ENCODE measurements around the gene CBX8. TPM values are rescaled to one million over a fixed set of nuclear protein-coding genes. Genes with fewer than 3 reads are reported as not detected.

The CBX8 gene
- total RNA-seq, 1 donor from 2014 or later: 1.1 TPM

GRCh38 chr17:79781012-79781650, 15.7 kb downstream of the CBX8 start:
- no peak overlapping the region for H3K27ac ChIP-seq
- H3K4me1 ChIP-seq: peaks cover 5 to 7% of the 10 kb centered on the region in 2 donors
- H3K36me3 ChIP-seq: no peaks in the 10 kb centered on the region
- TF ChIP-seq CTCF (IDR thresholded peaks at IDR 0.05): no peak
- peaks cover 17% of the 10 kb centered on the region for H3K27me3 ChIP-seq
- no peak for DNase-seq (ENCODE audit: low spot score in 2 of 2)
- no peaks in the 10 kb centered on the region for H3K9me3 ChIP-seq
- intact Hi-C loops (cut with DNase I): no loop called here
- no peak overlapping the region for H3K4me3 ChIP-seq

GRCh38 chr17:79779661-79780365, 17.1 kb downstream of the CBX8 start:
- Histone ChIP-seq H3K9me3 (no peaks in the 10 kb centered on the region), H3K27me3 (peaks cover 17% of the 10 kb centered on the region), H3K36me3 (no peaks in the 10 kb centered on the region), H3K27ac (no peak overlapping the region), H3K4me3 (no peak overlapping the region), H3K4me1 (peaks cover 5 to 7% of the 10 kb centered on the region in 2 donors)
- no peak for DNase-seq (ENCODE audit: low spot score in 2 of 2)
- no peak for TF ChIP-seq CTCF (IDR thresholded peaks at IDR 0.05)
- intact Hi-C loops (cut with DNase I): loop anchor here (2.0 to 5.0 kb wide), 2 partner anchors 17 to 62 kb away; partner anchors contain the start of gene CBX8

GRCh38 chr17:79779084-79779529, 17.8 kb downstream of the CBX8 start:
- no peaks in the 10 kb centered on the region for H3K36me3 ChIP-seq
- intact Hi-C loops (cut with DNase I): loop anchor here (2.0 to 5.0 kb wide), 2 partner anchors 18 to 63 kb away; partner anchors contain the start of gene CBX8
- no peak overlapping the region for H3K4me3 ChIP-seq
- no peak overlapping the region for H3K27ac ChIP-seq
- peaks cover 17% of the 10 kb centered on the region for H3K27me3 ChIP-seq
- no peak for DNase-seq (ENCODE audit: low spot score in 2 of 2)
- no peak for TF ChIP-seq CTCF (IDR thresholded peaks at IDR 0.05)
- peaks cover 5 to 7% of the 10 kb centered on the region in 2 donors for H3K4me1 ChIP-seq
- no peaks in the 10 kb centered on the region for H3K9me3 ChIP-seq

GRCh38 chr17:79778504-79779083, 18.3 kb downstream of the CBX8 start:
- intact Hi-C loops (cut with DNase I): loop anchor here (2.0 to 5.0 kb wide), 2 partner anchors 18 to 64 kb away; partner anchors contain the start of gene CBX8
- DNase-seq (ENCODE audit: low spot score in 2 of 2): no peak
- Histone ChIP-seq H3K27me3 (peaks cover 17% of the 10 kb centered on the region), H3K9me3 (no peaks in the 10 kb centered on the region), H3K27ac (no peak overlapping the region), H3K36me3 (no peaks in the 10 kb centered on the region), H3K4me1 (peaks cover 5 to 7% of the 10 kb centered on the region in 2 donors), H3K4me3 (peak overlapping the region; percentile 70 to 72)
- TF ChIP-seq CTCF (IDR thresholded peaks at IDR 0.05): no peak

- Histone ChIP-seq H3K4me3 (peak within 1 kb of the TSS; percentile 70 to 72), H3K9me3 (no peaks in the 10 kb centered on the region), H3K4me1 (peaks cover 5 to 7% of the 10 kb centered on the region in 2 donors), H3K27me3 (peaks cover 17% of the 10 kb centered on the region), H3K27ac (no peak within 1 kb of the TSS), H3K36me3 (no peaks in the 10 kb centered on the region)
- no peak for TF ChIP-seq CTCF (IDR thresholded peaks at IDR 0.05)
- DNase-seq (ENCODE audit: low spot score in 2 of 2): peak in 1 of 2 donors; percentile 80
- intact Hi-C loops (cut with DNase I): loop anchor here (2.0 to 5.0 kb wide), 2 partner anchors 19 to 64 kb away; partner anchors contain the start of gene CBX8
Measured at GRCh38 chr17:79777894-79778503, 18.9 kb downstream of the CBX8 start, which contains the start of gene CBX2. CBX2 (plus strand) TSS chr17:79778148; CDS start chr17:79778236, 88 bp downstream.

Measured in ascending aorta (tissue), 2 donors.